Measurements from ENCODE around the gene NUDT3.
"Not testable (repeated sequence)": the region's sequence is repeated elsewhere in the genome, so short reads cannot be mapped to it uniquely, and the experiment has no call there.

Gene NUDT3

DNA sequence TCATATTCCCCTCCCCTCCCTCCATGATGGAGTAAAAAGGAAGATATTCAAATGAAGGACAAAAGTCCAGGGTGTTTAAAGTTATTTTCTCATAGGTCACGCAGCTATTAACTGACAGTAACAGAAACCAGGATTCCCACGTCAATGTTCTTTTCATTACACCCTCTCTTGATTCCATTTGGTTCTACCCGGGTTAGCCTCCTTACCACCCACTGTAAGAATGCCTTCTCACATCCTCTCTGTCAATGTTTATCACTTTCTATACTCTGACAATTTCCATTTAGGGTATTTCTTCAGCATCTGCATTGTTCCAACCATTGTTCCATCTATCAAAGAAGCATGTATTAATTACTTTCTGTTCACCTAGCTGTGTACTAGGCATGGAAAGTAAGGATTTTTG is 52.1 kb downstream of the NUDT3 start:
- DNase-seq = no peak

GRCh38 chr6:34339971-34340370 is 52.5 kb downstream of the NUDT3 start:
- no peak for DNase-seq

DNA sequence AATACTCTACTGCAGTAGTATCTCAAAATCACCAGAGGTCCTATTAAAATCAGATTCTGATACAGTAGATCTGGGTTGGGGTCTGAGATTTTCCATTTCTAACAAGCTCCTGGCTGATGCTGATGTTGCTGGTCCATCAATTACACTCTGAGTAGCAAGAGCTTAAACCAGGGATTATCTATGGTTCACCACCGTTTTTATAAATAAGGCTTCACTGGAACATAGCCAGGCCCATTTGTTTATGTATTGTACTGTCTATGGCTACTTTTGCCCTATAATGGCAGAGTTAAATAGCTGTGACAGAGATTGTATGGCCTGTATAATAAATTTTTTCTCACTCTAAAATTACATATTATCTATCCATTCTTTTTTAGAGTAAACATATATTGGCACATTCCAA is 53.0 kb downstream of the NUDT3 start:
- no peak for DNase-seq

DNA sequence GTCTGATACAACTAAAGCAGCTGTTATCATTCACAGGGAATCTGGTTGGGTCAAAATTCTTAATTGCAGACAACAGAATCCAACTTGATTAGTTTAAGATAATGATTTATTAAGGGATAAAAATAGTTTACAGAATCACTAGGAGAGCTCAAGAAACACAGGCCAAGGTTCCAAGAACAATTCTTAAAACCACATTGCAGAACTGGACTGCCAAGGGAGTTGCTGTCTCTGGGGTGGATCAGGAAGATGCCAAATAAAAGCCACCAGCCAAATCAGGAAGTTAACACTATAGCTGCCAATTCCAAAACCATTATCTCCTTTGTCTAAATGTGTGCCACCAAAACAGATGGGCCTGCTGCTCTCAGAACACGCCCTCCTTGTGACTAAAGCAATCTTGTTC is 53.7 kb downstream of the NUDT3 start:
- no peak for DNase-seq

- DNase-seq = no peak
Observed at GRCh38 chr6:34338377-34338776, 54.1 kb downstream of the NUDT3 start.

DNA sequence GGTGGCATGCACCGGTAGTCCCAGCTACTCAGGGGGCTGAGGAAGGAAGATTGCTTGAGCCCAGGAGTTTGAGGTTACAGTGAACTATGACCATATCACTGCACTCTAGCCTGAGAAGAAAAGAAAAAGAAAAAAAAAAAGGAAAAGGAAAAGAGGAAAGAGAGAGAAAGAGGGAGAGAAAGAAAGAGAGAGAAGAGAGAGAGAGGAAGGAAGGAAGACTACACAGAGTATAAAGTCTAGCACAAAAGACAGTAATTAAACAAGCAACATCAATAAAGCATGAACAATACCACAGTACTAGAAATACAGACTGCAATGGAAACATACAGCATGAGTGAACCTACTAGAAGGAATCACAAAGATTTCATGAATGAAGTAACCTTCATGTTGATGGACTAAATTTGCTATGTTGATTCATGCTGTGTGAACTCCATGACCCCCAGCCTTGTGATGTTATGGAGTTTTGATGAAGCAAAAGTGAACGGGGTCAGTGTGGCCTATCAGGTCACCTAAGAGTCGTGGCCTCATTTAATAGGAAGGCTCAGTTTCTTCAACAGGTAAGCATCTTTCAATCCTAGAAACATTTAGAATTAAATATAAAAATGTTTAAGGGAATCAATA is 57.6 kb downstream of the NUDT3 start:
- DNase-seq = no peak

- DNase-seq = no peak
Observed at GRCh38 chr6:34333858-34334257, 58.6 kb downstream of the NUDT3 start.

DNA sequence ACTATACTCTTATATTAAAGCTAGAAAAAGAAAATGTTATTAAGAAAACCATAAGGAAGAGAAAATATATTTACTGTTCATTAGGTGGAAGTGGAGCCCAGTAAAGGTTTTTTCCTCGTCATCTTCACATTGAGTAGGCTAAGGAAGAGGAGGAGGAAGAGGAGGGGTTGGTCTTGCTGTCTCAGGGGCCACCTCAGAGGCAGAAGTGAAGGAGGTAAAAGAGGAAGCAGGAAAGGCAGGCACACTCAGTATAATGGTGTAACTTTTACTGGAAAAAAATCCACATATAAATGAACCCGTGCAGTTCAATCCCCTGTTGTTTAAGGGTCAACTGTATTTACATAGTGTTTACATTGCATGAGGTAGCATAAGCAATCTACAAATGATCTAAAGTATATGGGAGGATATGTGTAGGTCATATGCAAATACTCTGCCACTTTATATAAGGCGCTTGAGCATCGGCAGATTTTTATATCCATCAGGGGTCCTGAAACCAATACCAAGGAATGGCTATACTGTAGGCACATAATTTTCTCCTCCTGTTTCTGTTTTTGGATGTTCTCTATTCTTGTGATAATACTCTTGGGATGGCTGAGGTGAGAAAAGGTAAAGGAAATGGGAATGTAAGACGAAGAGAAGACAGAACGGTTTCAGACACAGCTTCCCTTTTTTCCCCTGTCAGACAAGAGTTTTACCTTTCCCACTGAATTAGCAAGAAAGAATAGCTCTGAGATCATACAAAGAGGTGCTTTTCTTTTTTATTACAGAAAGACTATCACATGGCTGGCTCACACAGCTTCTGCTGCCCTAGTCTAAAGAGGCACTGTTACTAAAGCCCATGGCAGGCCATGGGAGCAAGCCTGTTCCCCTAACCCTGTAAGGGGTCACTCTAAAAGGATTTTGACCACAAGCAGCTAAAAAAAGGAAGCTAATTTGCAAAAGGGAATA is 59.9 kb downstream of the NUDT3 start:
- no peak for DNase-seq

GRCh38 chr6:34331371-34332050 is 61.0 kb downstream of the NUDT3 start:
- DNase-seq = no peak

DNA sequence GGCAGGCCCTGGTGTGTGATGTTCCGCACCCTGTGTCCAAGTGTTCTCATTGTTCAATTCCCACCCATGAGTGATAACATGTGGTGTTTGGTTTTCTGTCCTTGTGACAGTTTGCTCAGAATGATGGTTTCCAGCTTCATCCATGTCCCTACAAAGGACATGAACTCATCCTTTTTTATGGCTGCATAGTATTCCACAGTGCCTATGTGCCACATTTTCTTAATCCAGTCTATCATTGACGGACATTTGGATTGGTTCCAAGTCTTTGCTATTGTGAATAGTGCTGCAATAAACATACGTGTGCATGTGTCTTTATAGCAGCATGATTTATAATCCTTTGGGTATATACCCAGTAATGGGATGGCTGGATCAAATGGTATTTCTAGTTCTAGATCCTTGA is 62.7 kb downstream of the NUDT3 start:
- not testable (repeated sequence) for DNase-seq

- DNase-seq = no peak
Observed at GRCh38 chr6:34328969-34329368, 63.5 kb downstream of the NUDT3 start.

- DNase-seq = not testable (repeated sequence)
Observed at GRCh38 chr6:34327313-34328205, 64.9 kb downstream of the NUDT3 start.

GRCh38 chr6:34325633-34326032 is 66.8 kb downstream of the NUDT3 start:
- no peak for DNase-seq

DNA sequence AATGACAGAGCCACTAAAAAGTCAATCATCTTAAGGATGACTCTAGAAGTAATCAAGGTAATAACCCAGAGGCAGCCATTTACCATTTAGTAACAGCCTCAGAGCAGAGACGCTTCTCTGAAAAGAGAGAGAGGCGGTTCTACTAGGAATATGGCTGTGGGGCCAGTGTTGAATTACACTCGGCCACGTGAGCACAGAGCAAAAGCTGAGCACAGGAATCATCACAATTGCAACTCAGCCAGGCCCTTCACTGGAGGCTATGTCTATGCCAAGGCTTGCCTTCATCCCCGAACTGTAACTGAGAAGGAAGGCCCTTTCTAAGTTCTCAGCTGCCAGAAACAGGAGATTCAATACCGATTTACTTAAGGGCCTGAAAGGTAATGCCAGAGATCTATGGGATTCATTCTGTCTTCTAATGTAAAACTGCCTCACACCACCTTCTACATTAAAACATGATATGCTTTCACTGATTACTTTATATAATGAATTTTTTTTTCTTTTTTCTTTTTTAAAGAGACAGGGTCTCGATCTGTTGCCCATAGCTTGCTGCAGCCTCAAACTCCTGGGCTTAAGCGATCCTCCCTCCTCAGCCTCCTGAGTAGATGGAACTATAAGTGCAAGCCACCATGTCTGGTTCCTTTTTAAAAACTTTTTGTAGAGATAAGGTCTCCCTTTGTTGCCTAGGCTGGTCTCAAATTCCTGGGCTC is 67.6 kb downstream of the NUDT3 start:
- DNase-seq = no peak

DNA sequence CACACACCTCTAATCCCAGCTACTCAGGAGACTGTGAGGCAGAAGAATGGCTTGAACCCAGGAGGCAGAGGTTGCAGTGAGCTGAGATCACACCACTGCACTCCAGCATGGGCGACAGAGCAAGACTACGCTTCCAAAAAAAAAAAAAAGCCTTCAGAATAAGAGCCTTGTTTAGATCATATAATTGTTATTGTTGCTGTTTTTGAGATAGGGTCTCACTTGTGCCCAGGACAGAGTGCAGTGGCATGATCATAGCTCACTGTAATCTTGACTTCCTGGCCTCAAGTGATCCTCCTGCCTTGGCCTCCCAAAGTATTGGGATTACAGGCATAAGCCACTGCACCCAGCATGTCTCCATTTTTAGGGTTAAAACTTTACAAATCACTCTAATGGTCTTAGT is 68.2 kb downstream of the NUDT3 start:
- DNase-seq = not testable (repeated sequence)

GRCh38 chr6:34323300-34323699 is 69.2 kb downstream of the NUDT3 start:
- no peak for DNase-seq

DNA sequence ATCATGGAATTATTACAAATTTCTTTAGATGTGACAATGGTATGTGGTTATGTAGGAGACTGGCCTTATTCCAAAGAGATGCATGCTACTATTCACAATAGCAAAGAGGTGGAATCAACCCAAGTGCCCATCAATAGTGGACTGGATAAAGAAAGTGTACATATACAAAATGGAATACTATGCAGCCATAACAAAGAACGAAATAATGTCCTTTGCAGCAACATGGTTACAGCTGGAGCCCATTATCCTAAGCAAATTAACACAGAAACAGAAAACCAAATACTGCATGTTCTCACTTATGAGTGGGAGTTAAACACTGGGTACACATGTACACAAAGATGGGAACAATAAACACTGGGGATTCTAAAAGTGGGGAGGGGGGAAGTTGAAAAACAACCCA is 69.7 kb downstream of the NUDT3 start:
- DNase-seq = no peak

- no peak for DNase-seq
Observed at GRCh38 chr6:34321821-34322220, 70.6 kb downstream of the NUDT3 start.

DNA sequence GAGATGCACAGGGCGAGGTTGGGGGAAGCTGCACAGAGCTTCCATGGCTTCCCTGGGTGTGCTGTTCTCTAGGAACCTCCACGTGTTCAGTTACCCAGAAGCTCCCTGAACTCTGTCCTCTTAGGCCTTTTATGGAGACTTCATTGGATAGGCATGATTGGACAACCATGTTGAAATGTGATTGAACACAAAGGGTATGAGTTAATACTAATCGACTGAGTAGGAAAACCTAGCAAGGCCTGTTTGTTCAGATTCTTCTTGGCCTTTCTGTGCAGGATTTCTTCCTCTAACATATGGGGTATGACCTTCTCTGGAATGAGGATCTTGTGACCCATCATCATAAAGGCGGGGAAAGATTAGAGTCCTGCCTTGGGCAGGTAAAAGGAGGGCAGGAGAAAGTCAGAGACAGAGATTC is 73.0 kb downstream of the NUDT3 start:
- no peak for DNase-seq

DNA sequence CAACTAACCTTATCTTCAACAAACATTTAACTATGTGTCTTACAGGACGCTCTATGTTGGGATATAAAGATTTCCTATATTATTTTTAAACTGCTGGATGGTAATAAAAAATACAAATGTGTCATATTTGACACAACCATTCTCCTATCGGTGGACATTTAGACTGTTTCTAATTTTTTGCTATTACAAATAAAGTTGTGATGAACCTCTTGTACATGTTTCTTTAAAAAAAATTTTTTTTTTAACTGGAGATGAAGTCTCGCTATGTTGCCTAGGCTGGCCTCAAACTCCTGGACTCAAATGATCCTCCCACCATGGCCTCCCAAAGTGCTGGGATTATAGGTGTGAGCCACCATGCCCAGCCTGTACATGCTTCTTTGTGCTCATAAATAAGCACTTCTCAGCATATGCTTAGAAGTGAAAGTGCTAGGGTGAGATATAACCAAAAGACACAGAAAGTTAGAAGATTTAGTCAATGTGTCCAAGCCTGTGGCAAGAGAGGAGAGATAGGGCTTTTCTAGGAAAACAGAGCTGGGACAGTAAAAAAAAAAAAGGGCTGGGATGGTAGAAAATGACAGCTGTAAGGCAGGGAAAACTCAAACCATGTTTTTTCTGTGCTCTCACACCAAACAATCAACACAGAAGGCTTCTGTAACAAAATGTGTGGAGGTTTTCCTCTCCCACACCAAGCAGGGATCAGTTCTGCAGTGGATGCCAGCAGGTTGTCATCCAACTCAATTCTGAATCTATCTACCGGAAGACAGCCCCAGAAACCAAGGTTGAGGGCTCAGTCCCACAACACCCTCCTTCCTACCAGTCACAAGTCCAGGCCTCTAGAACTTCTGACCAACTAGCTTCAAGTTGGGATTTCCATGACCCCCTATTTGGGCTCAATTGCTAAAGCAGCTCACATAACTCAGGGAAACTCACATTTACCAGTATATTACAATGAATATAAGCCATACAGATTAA is 73.7 kb downstream of the NUDT3 start:
- no peak for DNase-seq
